HG03432 (cell line): ENCODE measurements around the gene ECI1.

Experiments
- ATAC-seq: cut with Tn5 transposase; IDR thresholded peaks from one replicate; pipeline ENCODE4 v1.9.1; 2021; ENCODE audit warnings: mild to moderate bottlenecking, moderate library complexity; ENCODE audit not compliant: unreplicated experiment

The ECI1 gene

GRCh38 chr16:2251296-2252111 is at the start of gene ECI1:
TSS of gene ECI1 (minus strand) at chr16:2251587. CDS start at chr16:2251566, 21 bp downstream.
- peak; percentile 83 for ATAC-seq

- ATAC-seq: no peak
Measured at GRCh38 chr16:2299915-2300192, 48.5 kb upstream of the ECI1 start.

GRCh38 chr16:2299121-2299914 is 47.9 kb upstream of the ECI1 start:
- no peak for ATAC-seq

- ATAC-seq: no peak
Measured at GRCh38 chr16:2298621-2299020, 47.2 kb upstream of the ECI1 start.

- no peak for ATAC-seq
Measured at GRCh38 chr16:2297506-2297860, 46.1 kb upstream of the ECI1 start.

- no peak for ATAC-seq
Measured at GRCh38 chr16:2296661-2297505, 45.5 kb upstream of the ECI1 start.

- ATAC-seq: no peak
Measured at GRCh38 chr16:2295056-2295798, 43.8 kb upstream of the ECI1 start.

- ATAC-seq: no peak
Measured at GRCh38 chr16:2292221-2292620, 40.8 kb upstream of the ECI1 start.

- ATAC-seq: no peak
Measured at GRCh38 chr16:2289282-2289681, 37.9 kb upstream of the ECI1 start.

- ATAC-seq: no peak
Measured at GRCh38 chr16:2288726-2289125, 37.3 kb upstream of the ECI1 start.

- ATAC-seq: no peak
Measured at GRCh38 chr16:2287916-2288547, 36.6 kb upstream of the ECI1 start.

GRCh38 chr16:2286550-2286949 is 35.2 kb upstream of the ECI1 start:
- no peak for ATAC-seq

GRCh38 chr16:2285731-2286191 is 34.4 kb upstream of the ECI1 start:
- no peak for ATAC-seq

GRCh38 chr16:2284797-2285576 is 33.6 kb upstream of the ECI1 start:
- ATAC-seq: no peak

- no peak for ATAC-seq
Measured at GRCh38 chr16:2284001-2284770, 32.8 kb upstream of the ECI1 start.

- ATAC-seq: no peak
Measured at GRCh38 chr16:2282866-2283555, 31.6 kb upstream of the ECI1 start.

GRCh38 chr16:2282262-2282661 is 30.9 kb upstream of the ECI1 start:
- no peak for ATAC-seq

GRCh38 chr16:2280981-2281542 is 29.7 kb upstream of the ECI1 start:
- no peak for ATAC-seq
